GM23338 (cell line): ENCODE results near the gene SUSD2. TPM values are rescaled to one million over a fixed set of nuclear protein-coding genes. Genes with fewer than 3 reads are reported as not detected.

Experiments
- ATAC-seq: fragments of 200-7000 bp; cut with Tn5 transposase; 3 replicates; pipeline ENCODE4 v1.9.1; 2020
- DNase-seq: peaks from one replicate; pipeline ENCODE4 v3.0.0-alpha.2; 2015; ENCODE audit warnings: low spot score
- H2AFZ ChIP-seq: fragments of 200-600 bp; sonication (generic); 2 replicates; pipeline ENCODE4 v1.8.0; 2016; ENCODE audit warnings: antibody characterized with exemption, mild to moderate bottlenecking, moderate library complexity
- H3F3A ChIP-seq: fragments of 200-600 bp; sonication (generic); replicated peaks from 2 replicates; pipeline ENCODE4 v1.8.0; 2017; ENCODE audit warnings: antibody characterized with exemption, mixed run types, low read depth
- H3K27ac ChIP-seq: fragments of 200-600 bp; sonication (generic); 2 replicates; pipeline ENCODE4 v1.6.1; 2016; ENCODE audit warnings: low read depth
- H3K27me3 ChIP-seq: fragments of 200-600 bp; sonication (generic); 2 replicates; pipeline ENCODE4 v1.8.0; 2016; ENCODE audit warnings: mild to moderate bottlenecking, mixed run types, moderate library complexity; ENCODE audit not compliant: insufficient read depth
- H3K36me3 ChIP-seq: fragments of 200-600 bp; sonication (generic); 2 replicates; pipeline ENCODE4 v1.8.0; 2016; ENCODE audit warnings: mild to moderate bottlenecking; ENCODE audit not compliant: insufficient read depth
- H3K4me1 ChIP-seq: fragments of 200-600 bp; sonication (generic); 2 replicates; pipeline ENCODE4 v1.8.0; 2016; ENCODE audit warnings: mild to moderate bottlenecking, moderate library complexity; ENCODE audit not compliant: insufficient read depth
- H3K4me2 ChIP-seq: fragments of 200-600 bp; sonication (generic); 2 replicates; pipeline ENCODE4 v1.7.1; 2017; ENCODE audit warnings: mixed run types
- H3K4me3 ChIP-seq: fragments of 200-600 bp; sonication (generic); 2 replicates; pipeline ENCODE4 v1.6.1; 2016; ENCODE audit warnings: mixed run types
- H3K79me2 ChIP-seq: fragments of 200-600 bp; sonication (generic); replicated peaks from 2 replicates; pipeline ENCODE4 v1.8.0; 2017; ENCODE audit warnings: mild to moderate bottlenecking; ENCODE audit not compliant: insufficient read depth
- H3K9me2 ChIP-seq: fragments of 200-600 bp; sonication (generic); 2 replicates; pipeline ENCODE4 v1.8.0; 2017; ENCODE audit not compliant: insufficient read depth
- H4K20me1 ChIP-seq: fragments of 200-600 bp; sonication (generic); replicated peaks from 2 replicates; pipeline ENCODE4 v1.8.0; 2017; ENCODE audit warnings: mild to moderate bottlenecking; ENCODE audit not compliant: insufficient read depth
- H3K27ac Mint-ChIP-seq: 2 replicates; pipeline ENCODE4 v1.8.0; 2020; ENCODE audit warnings: inconsistent platforms, mild to moderate bottlenecking, moderate library complexity, mixed read lengths
- H3K27me3 Mint-ChIP-seq: 3 replicates; pipeline ENCODE4 v1.8.0; 2022; ENCODE audit warnings: low read depth, mild to moderate bottlenecking, moderate library complexity, mixed read lengths, inconsistent platforms; ENCODE audit not compliant: insufficient read depth, poor library complexity
- H3K36me3 Mint-ChIP-seq: 3 replicates; pipeline ENCODE4 v1.8.0; 2021; ENCODE audit warnings: low read depth, mild to moderate bottlenecking, inconsistent platforms, moderate library complexity, mixed read lengths
- H3K4me1 Mint-ChIP-seq: 3 replicates; pipeline ENCODE4 v1.8.0; 2020; ENCODE audit warnings: mild to moderate bottlenecking, inconsistent platforms, mixed read lengths
- H3K4me3 Mint-ChIP-seq: 3 replicates; pipeline ENCODE4 v1.8.0; 2021; ENCODE audit warnings: moderate library complexity, mild to moderate bottlenecking, inconsistent platforms, mixed read lengths
- H3K9me3 Mint-ChIP-seq: 3 replicates; pipeline ENCODE4 v1.8.0; 2020; ENCODE audit warnings: moderate library complexity, mild to moderate bottlenecking, inconsistent platforms, mixed read lengths
- ETS1 ChIP-seq: IDR thresholded peaks from 2 replicates; pipeline ENCODE4 v1.6.1; 2016; ENCODE audit warnings: antibody characterized with exemption
- NANOG ChIP-seq: IDR thresholded peaks from 2 replicates; pipeline ENCODE4 v1.6.1; 2016; ENCODE audit warnings: antibody characterized with exemption, borderline replicate concordance
- POLR2AphosphoS5 ChIP-seq: IDR thresholded peaks from 2 replicates; pipeline ENCODE4 v1.6.1; 2016; ENCODE audit warnings: antibody characterized with exemption, low read depth
- STAT1 ChIP-seq: IDR thresholded peaks from one replicate; pipeline ENCODE4 v1.6.1; 2016; ENCODE audit warnings: antibody characterized with exemption; ENCODE audit not compliant: unreplicated experiment
- ZNF114 ChIP-seq: fragments of 250-450 bp; sonication (Bioruptor Pico); IDR thresholded peaks from 2 replicates; pipeline ENCODE4 v1.5.0; 2020; ENCODE audit warnings: mild to moderate bottlenecking, moderate library complexity
- ZNF331 ChIP-seq: fragments of 250-450 bp; sonication (Bioruptor Pico); IDR thresholded peaks from 2 replicates; pipeline ENCODE4 v1.5.0; 2020; ENCODE audit warnings: low read depth, mild to moderate bottlenecking, moderate library complexity
- ZNF462 ChIP-seq: fragments of 250-450 bp; sonication (Bioruptor Pico); IDR thresholded peaks from 2 replicates; pipeline ENCODE4 v1.5.0; 2020; ENCODE audit warnings: mild to moderate bottlenecking, moderate library complexity
- polyA plus RNA-seq: library from polyadenylated mRNA; unstranded; fragments of >200 nt; fragmentation: Nextera tagmentation; extraction: Ambion mirVana; gene quantifications from 2 replicates; pipeline ENCODE4 v1.2.1, GENCODE V29; 2016
- total RNA-seq: library from RNA; depleted of rRNA; stranded (reverse); fragments of >200 nt; shearing (Covaris generic); gene quantifications from 2 replicates; pipeline ENCODE4 v1.2.3, GENCODE V29; 2014
- TF ChIP-seq, protein P1 (sequence below): IDR thresholded peaks from one replicate; pipeline ENCODE4 v1.6.1; 2018; ENCODE audit warnings: antibody characterized with exemption; ENCODE audit not compliant: unreplicated experiment
- TF ChIP-seq, protein P2 (sequence below), 2 experiments: fragments of 200-600 bp in 1 of 2; sonication (generic) in 1 of 2; conservative IDR thresholded peaks; 2 replicates each; pipeline versions ENCODE4 v1.5.1 to v1.6.1; 2016 to 2017; ENCODE audit warnings: antibody characterized with exemption in 2 of 2, low read depth in 2 of 2, mild to moderate bottlenecking in 2 of 2, moderate library complexity in 1 of 2

Gene SUSD2
- total and polyA plus RNA-seq, 2 experiments from 2014 or later: 0.74 to 2.1 TPM

DNA sequence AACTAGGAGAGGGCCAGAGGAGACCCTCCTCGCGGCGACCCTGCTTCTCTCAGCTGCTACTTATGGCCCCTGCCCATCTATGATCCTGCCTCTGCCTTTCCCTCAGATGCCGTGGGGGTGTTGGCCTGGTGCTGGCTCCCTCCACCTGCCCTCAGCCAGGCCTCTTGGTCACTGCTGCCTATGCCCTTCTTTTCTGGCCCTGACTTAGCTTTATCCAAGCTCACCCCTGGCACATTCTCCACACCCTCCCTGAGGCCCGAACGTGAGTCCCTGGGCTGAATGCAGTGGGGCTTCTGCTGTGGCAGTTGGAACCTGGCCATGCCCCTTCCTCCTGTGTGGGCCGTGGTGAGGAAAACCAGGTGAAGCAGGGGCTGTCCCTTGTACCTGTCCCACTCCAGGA lies 19.8 kb upstream of the SUSD2 start:
- Mint-ChIP-seq H3K4me3 (no peak overlapping the region), H3K36me3 (no peaks in the 10 kb centered on the region; the same call in 2 of the 3 replicates), H3K27me3 (peaks cover 15% of the 10 kb centered on the region), H3K27ac (no peak overlapping the region), H3K9me3 (no peaks in the 10 kb centered on the region), H3K4me1 (peaks cover 23% of the 10 kb centered on the region)
- H3K4me1 ChIP-seq: peaks cover 9% of the 10 kb centered on the region
- no peak for ATAC-seq
- 0 out of 2 replicates have a peak, but pooled peaks cover 2% of the 10 kb centered on the region for H3F3A ChIP-seq
- no peaks in the 10 kb centered on the region for H3K36me3 ChIP-seq
- H3K4me2 ChIP-seq: no peak overlapping the region
- H3K27ac ChIP-seq: no peak overlapping the region
- no peaks in the 10 kb centered on the region for H3K79me2 ChIP-seq
- no peak overlapping the region for H3K4me3 ChIP-seq
- no peaks in the 10 kb centered on the region for H3K27me3 ChIP-seq
- H4K20me1 ChIP-seq: no peaks in the 10 kb centered on the region
- DNase-seq: no peak
- H3K9me2 ChIP-seq: no peaks in the 10 kb centered on the region
- TF ChIP-seq STAT1 (no peak), POLR2AphosphoS5 (no peak), NANOG (no peak), ZNF114 (CRISPR knock-in tag) (no peak), ZNF331 (no peak), ZNF462 (CRISPR knock-in tag) (no peak), ETS1 (no peak)
- TF ChIP-seq, protein P1, sequence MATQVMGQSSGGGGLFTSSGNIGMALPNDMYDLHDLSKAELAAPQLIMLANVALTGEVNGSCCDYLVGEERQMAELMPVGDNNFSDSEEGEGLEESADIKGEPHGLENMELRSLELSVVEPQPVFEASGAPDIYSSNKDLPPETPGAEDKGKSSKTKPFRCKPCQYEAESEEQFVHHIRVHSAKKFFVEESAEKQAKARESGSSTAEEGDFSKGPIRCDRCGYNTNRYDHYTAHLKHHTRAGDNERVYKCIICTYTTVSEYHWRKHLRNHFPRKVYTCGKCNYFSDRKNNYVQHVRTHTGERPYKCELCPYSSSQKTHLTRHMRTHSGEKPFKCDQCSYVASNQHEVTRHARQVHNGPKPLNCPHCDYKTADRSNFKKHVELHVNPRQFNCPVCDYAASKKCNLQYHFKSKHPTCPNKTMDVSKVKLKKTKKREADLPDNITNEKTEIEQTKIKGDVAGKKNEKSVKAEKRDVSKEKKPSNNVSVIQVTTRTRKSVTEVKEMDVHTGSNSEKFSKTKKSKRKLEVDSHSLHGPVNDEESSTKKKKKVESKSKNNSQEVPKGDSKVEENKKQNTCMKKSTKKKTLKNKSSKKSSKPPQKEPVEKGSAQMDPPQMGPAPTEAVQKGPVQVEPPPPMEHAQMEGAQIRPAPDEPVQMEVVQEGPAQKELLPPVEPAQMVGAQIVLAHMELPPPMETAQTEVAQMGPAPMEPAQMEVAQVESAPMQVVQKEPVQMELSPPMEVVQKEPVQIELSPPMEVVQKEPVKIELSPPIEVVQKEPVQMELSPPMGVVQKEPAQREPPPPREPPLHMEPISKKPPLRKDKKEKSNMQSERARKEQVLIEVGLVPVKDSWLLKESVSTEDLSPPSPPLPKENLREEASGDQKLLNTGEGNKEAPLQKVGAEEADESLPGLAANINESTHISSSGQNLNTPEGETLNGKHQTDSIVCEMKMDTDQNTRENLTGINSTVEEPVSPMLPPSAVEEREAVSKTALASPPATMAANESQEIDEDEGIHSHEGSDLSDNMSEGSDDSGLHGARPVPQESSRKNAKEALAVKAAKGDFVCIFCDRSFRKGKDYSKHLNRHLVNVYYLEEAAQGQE: no peak
- TF ChIP-seq, protein P2, sequence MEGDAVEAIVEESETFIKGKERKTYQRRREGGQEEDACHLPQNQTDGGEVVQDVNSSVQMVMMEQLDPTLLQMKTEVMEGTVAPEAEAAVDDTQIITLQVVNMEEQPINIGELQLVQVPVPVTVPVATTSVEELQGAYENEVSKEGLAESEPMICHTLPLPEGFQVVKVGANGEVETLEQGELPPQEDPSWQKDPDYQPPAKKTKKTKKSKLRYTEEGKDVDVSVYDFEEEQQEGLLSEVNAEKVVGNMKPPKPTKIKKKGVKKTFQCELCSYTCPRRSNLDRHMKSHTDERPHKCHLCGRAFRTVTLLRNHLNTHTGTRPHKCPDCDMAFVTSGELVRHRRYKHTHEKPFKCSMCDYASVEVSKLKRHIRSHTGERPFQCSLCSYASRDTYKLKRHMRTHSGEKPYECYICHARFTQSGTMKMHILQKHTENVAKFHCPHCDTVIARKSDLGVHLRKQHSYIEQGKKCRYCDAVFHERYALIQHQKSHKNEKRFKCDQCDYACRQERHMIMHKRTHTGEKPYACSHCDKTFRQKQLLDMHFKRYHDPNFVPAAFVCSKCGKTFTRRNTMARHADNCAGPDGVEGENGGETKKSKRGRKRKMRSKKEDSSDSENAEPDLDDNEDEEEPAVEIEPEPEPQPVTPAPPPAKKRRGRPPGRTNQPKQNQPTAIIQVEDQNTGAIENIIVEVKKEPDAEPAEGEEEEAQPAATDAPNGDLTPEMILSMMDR (conservative IDR thresholded peaks at IDR 0.05; ENCODE audit: low read depth in 2 of 2): no peak
- no peak overlapping the region for H2AFZ ChIP-seq
